ENCODE data around the gene KDM2B.

KDM2B gene

GRCh38 chr12:121430833-121431415, 149.9 kb downstream of the KDM2B start:
- DNase-seq (ENCODE audit: low spot score): no peak

- DNase-seq (ENCODE audit: low spot score): no peak
Observed at GRCh38 chr12:121428883-121429282, 151.9 kb downstream of the KDM2B start.

- DNase-seq (ENCODE audit: low spot score): no peak
Observed at GRCh38 chr12:121427556-121428050, 153.2 kb downstream of the KDM2B start.

- DNase-seq (ENCODE audit: low spot score): no peak
Observed at GRCh38 chr12:121424624-121424975, 156.2 kb downstream of the KDM2B start.

DNA sequence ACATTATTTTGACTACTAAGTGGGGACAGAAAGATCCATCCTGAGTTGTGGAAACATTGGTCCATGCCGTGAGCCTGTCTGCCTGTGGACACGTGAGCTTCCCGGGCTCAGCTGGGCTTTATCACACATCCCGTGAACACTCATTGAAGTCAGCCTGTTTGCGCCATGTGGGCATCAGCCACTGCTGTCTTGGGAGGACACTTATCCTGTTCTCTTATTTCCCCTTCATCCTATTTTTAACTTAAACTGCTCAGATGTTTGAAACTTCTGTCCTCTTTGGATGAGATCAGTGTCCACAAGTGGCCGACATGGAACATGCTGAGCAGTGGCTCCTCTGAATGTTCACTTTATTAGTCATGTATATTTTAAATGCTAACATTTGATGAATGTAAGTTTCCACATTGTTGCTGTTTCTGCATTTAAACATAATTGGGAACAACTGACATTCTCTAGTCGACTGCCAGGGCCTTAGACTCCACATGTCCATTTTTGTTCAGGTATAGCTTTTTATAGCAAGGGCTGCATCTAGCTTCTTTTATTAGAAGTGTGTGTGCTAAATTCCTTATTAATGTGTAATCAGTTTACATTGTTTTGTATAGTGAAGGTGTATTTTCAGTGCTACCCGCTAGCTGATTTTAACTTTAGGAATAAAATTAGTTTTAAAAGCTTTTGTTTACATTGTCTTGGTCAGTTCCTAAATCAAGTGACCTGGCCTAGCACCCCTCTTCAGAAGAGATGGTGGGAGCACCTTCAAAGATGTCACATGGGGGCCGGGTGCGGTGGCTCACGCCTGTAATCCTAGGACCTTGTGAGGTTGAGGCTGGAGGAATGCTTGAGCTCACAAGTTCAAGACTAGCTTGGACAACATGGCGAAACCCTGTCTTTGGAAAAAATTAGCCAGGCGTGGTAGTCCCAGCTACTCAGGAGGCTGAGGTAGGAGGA, 156.9 kb downstream of the KDM2B start:
- DNase-seq (ENCODE audit: low spot score): no peak

DNA sequence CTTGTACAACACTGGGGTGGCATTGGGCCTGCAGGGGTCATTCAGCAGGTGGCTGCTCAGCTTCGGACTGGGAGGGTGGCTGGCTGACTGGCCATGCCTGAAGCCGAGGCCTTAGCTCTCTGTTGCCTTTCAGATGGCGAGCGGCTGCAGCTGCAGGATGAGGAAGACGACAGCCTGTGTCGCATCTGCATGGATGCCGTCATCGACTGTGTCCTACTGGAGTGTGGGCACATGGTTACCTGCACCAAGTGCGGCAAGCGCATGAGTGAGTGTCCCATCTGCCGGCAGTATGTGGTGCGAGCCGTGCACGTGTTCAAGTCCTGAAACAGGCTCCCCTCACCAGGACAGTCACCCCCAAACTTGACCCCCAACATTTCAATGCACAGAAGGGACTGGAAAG, 157.6 kb downstream of the KDM2B start:
- no peak for DNase-seq (ENCODE audit: low spot score)

DNA sequence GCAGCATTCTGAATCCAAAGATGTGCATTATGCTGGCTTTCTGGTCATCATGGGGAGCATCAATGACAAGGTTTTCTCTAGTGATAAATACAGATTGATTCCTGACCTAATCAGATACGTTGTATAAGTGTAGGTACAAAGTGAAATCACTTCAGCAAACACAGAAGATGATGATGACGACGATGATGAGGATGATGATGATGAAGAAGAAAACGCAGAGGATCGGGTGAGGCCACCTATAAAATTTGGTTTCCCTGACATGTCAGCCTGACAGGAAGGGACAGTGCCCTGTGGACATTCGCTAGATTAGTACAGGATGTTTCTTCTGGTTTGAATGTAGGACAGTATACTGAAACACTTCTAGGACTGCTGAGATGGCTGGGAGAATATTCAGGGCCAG, 160.7 kb downstream of the KDM2B start:
- no peak for DNase-seq (ENCODE audit: low spot score)

DNA sequence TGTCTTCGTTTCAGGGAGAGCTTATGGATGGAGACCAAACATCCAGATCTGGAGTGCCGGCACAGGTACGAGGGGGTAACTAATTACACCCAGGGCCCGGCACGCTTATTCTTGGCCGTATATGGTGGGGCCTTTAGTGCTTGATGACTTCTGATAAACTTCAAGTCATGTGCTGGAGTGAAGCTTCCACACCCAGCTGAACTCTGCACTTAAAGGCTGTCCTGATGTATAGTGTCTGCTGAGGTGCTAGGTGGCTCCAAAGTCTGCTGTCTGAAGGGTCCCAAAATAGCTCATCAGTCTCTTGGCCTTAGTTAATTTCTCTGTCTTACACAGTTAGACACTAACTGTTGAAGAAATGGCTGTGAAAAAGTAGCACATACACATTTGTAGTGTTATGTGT, 163.0 kb downstream of the KDM2B start:
- no peak for DNase-seq (ENCODE audit: low spot score)

GRCh38 chr12:121413917-121414316, 166.9 kb downstream of the KDM2B start:
- DNase-seq (ENCODE audit: low spot score): no peak

- no peak for DNase-seq (ENCODE audit: low spot score)
Observed at GRCh38 chr12:121405211-121405610, 175.6 kb downstream of the KDM2B start.

DNA sequence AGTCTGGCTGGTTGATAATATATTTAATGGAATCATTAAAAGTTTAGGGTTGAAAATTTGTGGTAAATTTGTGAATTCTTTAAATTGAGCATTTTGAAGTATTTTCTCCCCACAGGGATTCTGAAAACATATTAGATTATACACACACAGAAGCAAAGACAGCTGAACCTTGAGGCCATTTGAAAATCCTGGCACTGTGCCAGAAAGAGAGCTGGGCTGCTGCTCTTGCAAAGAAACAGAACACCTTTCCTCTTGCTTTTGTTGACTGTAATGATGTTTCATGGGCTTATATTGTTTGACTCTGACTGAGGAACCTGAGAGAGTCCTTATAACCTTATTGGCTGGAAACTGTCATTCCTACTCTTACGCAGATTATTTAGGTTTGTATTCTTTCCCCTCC, 176.1 kb downstream of the KDM2B start:
- DNase-seq (ENCODE audit: low spot score): no peak

DNA sequence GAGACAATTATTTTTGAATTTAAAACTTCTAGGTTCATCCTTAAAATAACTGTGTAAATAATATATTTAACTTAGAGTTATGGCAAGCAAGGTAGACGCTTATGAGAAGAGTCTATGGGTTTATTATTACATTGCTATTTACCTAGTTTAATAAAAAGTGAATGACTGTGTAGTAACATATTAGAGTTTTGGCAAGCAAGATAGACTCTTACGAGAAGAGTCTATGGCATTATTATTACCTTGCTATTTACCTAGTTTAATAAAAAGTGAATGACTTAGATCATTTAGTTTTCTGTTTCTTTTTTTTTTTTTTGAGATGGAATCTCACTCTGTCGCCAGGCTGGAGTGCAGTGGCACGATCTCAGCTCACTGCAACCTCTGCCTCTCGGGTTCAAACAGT, 177.1 kb downstream of the KDM2B start:
- DNase-seq (ENCODE audit: low spot score): no peak

- DNase-seq (ENCODE audit: low spot score): peak; percentile 25
Observed at GRCh38 chr12:121400332-121401139, 180.3 kb downstream of the KDM2B start.

DNA sequence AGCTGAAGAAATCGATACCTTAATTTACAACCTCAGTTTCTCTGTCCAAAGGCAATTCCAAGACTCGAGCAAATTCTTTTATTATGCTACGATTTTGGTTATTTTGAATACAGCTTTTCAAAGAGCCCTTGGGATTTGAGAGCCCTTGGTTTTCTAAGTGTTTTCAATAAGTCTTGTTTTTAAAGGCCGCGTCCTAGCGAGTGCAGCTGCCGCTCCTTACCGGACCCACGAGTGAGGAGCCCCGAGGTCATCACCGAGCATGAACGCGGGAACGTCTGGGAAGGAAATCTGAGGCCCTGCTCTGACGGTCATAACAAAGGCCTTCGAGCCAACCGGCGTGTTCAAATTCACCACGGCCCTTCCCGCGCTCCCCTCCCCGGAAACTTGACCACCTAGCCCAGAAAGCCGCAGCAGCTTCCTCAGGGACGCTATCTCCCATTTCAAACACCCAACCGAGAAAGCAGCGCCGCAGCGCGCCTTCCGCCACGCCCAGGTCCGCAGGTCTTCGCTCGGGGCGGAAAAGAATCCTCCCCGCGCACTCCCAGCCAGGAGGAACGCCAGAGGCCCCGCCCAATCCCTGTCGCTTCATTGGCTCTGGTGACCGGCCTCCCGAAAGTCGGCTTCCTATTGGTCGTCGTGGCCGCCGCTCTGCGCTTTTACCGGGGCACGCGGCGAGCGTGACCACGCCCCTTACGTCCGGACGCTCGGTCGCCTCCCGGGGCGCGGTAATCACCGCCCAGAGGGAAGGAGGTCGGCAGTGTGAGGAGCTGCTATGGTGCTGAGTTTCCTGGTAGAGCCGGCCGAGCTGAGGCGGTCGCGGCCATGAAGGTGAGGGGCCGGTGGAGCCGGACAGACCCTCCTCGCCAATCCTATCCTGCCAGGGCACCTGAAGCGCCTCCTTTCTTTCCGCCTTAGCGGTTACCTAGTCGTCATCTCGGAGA, 181.2 kb downstream of the KDM2B start, which contains the start of gene RNF34:
RNF34 (plus strand) TSS at position 728 of the 941 bp plus-strand sequence; CDS start at position 823, 95 bp downstream.
- DNase-seq (ENCODE audit: low spot score): peak; percentile 98

DNA sequence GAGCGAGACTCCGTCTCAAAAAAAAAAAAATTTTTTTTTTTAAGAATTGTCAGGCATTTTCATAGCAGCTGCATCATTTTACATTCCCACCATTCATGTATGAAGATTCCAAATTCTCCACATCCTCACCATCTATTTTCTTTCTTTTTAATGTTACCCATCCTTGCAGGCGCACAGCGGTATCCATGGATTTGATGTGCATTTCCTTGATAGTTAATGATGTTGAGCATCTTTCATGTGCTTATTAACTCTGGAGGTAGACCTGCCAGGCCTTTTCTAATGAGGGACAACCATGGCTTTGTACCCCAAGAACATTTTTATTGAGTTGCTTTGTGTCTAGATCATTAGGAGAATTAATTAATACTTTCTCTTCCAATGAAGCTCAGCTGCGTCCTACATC, 182.5 kb downstream of the KDM2B start:
- no peak for DNase-seq (ENCODE audit: low spot score)

GRCh38 chr12:121397521-121397920, 183.3 kb downstream of the KDM2B start:
- DNase-seq (ENCODE audit: low spot score): no peak

- DNase-seq (ENCODE audit: low spot score): no peak
Observed at GRCh38 chr12:121392325-121392716, 188.5 kb downstream of the KDM2B start.

GRCh38 chr12:121391619-121392324, 189.1 kb downstream of the KDM2B start:
- peak; percentile 4 for DNase-seq (ENCODE audit: low spot score)

- no peak for DNase-seq (ENCODE audit: low spot score)
Observed at GRCh38 chr12:121390856-121391255, 190.0 kb downstream of the KDM2B start.

- no peak for DNase-seq (ENCODE audit: low spot score)
Observed at GRCh38 chr12:121388421-121388981, 192.3 kb downstream of the KDM2B start.

Data from Ammon's horn (tissue), 1 donor.